NCI-H1105 (cell line): Measurements from ENCODE around the gene KRT4.
"Not testable (repeated sequence)": the region's sequence is repeated elsewhere in the genome, so short reads cannot be mapped to it uniquely, and the experiment has no call there.

Experiments used
- DNase-seq: peaks from one replicate; lab custom pipeline; 2025; lab: John Stamatoyannopoulos, UW

Gene KRT4

GRCh38 chr12:52807544-52808470, 6.1 kb downstream of the KRT4 start:
- no peak for DNase-seq

GRCh38 chr12:52806821-52807543, 6.9 kb downstream of the KRT4 start:
- DNase-seq = no peak

GRCh38 chr12:52806169-52806811, 7.6 kb downstream of the KRT4 start:
- DNase-seq = no peak

- DNase-seq = no peak
Observed at GRCh38 chr12:52805739-52806138, 8.2 kb downstream of the KRT4 start.

- DNase-seq = no peak
Observed at GRCh38 chr12:52805000-52805399, 8.9 kb downstream of the KRT4 start.

DNA sequence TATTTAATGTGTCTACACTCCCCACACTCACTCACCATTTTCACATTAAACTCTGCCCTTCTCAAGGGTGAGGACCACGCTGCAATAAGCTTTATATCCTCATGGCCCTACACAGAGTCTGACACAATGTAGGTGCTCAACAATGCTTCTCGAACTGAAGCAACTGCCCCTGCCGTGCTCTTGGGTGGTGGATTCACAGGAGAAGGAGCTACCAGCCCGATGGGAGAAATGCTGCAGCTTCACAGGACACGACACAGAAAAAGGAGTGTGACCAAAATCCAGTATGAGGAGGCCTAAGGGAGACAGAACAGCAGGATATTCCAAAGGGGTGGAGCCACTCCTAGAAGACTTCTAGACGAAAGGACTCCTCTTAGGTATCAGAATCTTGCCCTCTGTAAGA, 11.5 kb downstream of the KRT4 start:
- no peak for DNase-seq

GRCh38 chr12:52801773-52802172, 12.1 kb downstream of the KRT4 start:
- DNase-seq = no peak

DNA sequence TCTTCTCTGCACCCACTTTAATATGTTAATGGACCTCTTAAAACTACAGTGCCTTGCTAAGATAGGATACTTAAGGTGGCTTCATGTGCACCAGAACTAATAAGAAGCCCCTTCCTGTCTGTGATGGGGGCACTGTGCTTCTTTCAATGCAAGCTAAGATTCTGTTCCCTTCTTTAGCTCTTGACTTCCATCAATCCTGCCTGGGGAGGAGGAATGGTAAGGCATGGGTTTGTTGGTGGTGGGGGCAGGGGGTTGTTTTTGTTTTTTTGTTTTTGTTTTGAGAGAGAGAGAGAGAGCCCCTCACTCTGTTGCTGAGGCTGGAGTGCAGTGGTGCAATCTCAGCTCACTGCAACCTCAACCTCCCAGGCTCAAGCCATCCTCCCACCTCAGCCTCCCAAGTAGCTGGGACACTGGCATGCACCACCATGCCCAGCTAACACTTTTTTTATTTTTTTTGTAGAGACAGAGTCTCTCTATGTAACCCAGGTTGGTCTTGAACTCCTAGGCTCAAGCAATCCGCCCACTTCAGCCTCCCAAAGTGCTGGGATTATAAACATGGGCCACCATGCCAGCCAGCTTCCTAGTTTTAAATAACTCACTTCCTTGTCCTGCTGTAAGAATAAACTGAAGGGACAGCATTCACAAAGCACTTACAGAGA, 13.5 kb downstream of the KRT4 start:
- DNase-seq = no peak

DNA sequence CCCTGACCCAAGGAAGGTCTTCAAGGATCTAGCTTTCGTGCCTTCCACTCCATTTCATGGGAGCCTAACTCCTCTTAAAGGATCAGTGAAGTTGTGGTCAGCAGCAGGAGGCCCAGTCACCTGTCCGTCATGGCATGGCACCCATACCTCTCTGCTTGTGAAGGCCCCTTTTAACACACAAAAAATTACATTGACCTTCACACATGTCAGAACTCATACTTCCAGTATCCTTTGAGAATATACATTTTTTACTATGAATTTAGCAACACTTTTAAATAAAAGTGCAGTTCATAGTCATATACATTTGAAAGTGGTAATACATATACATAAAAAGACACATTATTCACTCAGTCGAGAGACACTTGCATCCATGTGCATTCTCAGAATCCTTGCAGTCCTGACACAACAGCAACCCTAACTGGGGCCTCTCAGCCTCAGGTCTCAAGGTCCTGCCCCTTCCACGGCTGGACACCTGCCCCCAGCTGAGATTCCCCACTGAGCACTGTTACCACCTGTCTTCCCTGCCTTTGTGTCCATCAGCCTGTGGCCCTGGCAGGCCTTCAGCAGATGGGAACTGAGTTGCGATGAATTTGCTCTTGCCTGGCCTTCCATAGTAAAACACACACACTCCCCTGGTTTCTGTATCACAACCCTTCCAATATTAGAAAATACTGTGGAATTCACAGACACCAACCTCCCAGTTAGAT, 14.3 kb downstream of the KRT4 start:
- no peak for DNase-seq

- no peak for DNase-seq
Observed at GRCh38 chr12:52798671-52799504, 15.0 kb downstream of the KRT4 start.

GRCh38 chr12:52798003-52798670, 15.8 kb downstream of the KRT4 start:
- DNase-seq = no peak

DNA sequence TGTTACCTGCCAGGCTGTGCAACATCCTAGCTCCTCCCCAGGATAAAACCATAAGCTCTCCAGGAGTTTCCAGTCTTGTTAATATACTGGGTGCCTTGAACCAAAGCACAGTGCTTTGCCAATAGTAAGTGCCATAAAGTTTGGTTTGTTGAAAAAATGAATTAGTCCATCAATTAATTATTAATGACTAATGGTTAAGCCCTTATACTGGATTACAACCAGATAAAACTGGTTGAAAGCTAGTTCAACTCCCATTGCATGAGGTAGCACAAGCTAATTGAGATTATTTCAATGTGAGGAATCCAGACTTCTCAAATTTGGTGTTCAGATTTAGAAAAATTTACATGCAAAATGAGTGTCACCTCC, 16.4 kb downstream of the KRT4 start:
- DNase-seq = no peak

GRCh38 chr12:52796839-52797528, 16.9 kb downstream of the KRT4 start:
- no peak for DNase-seq

DNA sequence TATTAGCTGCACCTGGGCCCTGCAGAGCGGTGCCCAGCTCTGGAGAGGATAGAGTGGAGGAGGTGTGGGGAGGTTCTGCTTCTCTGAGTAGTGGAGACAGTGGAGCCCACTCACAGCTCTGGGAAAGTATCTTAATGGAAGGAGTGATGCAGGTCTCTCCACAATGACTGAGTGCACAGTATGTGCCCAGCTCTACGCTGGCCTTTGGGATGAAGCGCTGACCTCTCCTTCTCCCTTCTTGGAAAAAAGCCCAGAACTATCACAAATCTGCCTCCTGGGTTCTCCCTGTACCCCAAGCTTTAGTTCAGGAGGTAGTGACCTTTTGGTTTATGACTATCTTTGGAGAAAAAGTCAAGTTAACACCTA, 17.5 kb downstream of the KRT4 start:
- no peak for DNase-seq

GRCh38 chr12:52795694-52796428, 18.1 kb downstream of the KRT4 start, which contains the start of gene KRT3:
Gene KRT3, minus strand, starts transcription at chr12:52796117. Its CDS starts 75 bp downstream, at chr12:52796042.
- no peak for DNase-seq

DNA sequence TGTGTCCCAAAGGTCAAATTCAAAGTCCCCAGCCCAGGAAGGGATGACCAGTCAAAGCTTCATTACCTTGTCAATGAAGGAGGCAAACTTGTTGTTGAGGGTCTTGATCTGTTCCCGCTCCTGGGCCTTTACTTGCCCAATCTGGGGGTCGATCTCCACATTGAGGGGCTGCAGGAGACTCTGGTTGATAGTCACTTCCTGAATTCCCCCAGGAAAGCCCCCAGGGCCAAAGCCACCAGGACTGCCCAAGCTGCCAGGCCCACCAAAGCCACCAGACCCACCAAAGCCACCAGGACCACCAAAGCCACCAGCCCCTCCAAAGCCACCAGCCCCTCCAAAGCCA, 18.6 kb downstream of the KRT4 start:
- not testable (repeated sequence) for DNase-seq

GRCh38 chr12:52794479-52795331, 19.2 kb downstream of the KRT4 start:
- no peak for DNase-seq
